Keratinocyte (primary cell): Measurements from ENCODE around the gene FHIT. TPM values are rescaled to one million over a fixed set of nuclear protein-coding genes. Genes with fewer than 3 reads are reported as not detected.
"Not testable (repeated sequence)": the region's sequence is repeated elsewhere in the genome, so short reads cannot be mapped to it uniquely, and the experiment has no call there.

Experiments used
- DNase-seq: peaks from one replicate; pipeline ENCODE4 v3.0.0-alpha.2; 2011; ENCODE audit warnings: low read depth, missing footprints, low spot score
- FAIRE-seq: peaks from 2 replicates; lab custom pipeline; 2011; peaks lifted over from hg19 to GRCh38; lab: Jason Lieb, UNC
- H2AFZ ChIP-seq: 2 replicates; pipeline ENCODE4 v1.6.0; 2012; ENCODE audit warnings: low read length, control low read depth, inconsistent platforms; ENCODE audit not compliant: control insufficient read depth
- H3K27ac ChIP-seq: 2 replicates; pipeline ENCODE4 v1.5.1; 2011; ENCODE audit warnings: low read length; ENCODE audit not compliant: control insufficient read depth, insufficient read depth
- H3K27me3 ChIP-seq: 3 replicates; pipeline ENCODE4 v1.6.0; 2011; ENCODE audit warnings: low read length; ENCODE audit not compliant: control insufficient read depth, insufficient read depth; ENCODE audit errors: extremely low read depth
- H3K36me3 ChIP-seq, 2 experiments: 2 replicates in 1 of 2; 3 replicates in 1 of 2; pipeline ENCODE4 v1.5.1; 2011; ENCODE audit warnings: low read length in 2 of 2, mild to moderate bottlenecking in 1 of 2; ENCODE audit not compliant: control insufficient read depth in 2 of 2, insufficient read depth in 2 of 2; ENCODE audit errors: extremely low read depth in 1 of 2
- H3K4me1 ChIP-seq: 3 replicates; pipeline ENCODE4 v1.5.1; 2011; ENCODE audit warnings: low read length; ENCODE audit not compliant: control insufficient read depth, insufficient read depth; ENCODE audit errors: extremely low read depth
- H3K4me2 ChIP-seq: 3 replicates; pipeline ENCODE4 v1.6.0; 2011; ENCODE audit warnings: low read depth, low read length; ENCODE audit not compliant: control insufficient read depth, insufficient read depth; ENCODE audit errors: extremely low read depth
- H3K4me3 ChIP-seq, 3 experiments: fragments of 200-600 bp in 1 of 3; sonication (generic) in 1 of 3; 2 replicates in 2 of 3; 3 replicates in 1 of 3; pipeline ENCODE4 v1.5.1; 2011 to 2016; ENCODE audit warnings: low read length in 3 of 3, mild to moderate bottlenecking in 3 of 3, control low read depth in 2 of 3, inconsistent platforms in 1 of 3, low read depth in 1 of 3, mixed read lengths in 1 of 3, mixed run types in 1 of 3, moderate library complexity in 1 of 3; ENCODE audit not compliant: control insufficient read depth in 2 of 3, insufficient read depth in 2 of 3; ENCODE audit errors: extremely low read depth in 1 of 3
- H3K79me2 ChIP-seq: 2 replicates; pipeline ENCODE4 v1.6.0; 2012; ENCODE audit warnings: low read length; ENCODE audit not compliant: control insufficient read depth, insufficient read depth
- H3K9ac ChIP-seq: 3 replicates; pipeline ENCODE4 v1.6.0; 2011; ENCODE audit warnings: low read length; ENCODE audit not compliant: control insufficient read depth, insufficient read depth; ENCODE audit errors: extremely low read depth
- H3K9me1 ChIP-seq: 3 replicates; pipeline ENCODE4 v1.6.0; 2011; ENCODE audit warnings: low read length; ENCODE audit not compliant: control insufficient read depth, insufficient read depth; ENCODE audit errors: extremely low read depth
- H3K9me3 ChIP-seq: 2 replicates; pipeline ENCODE4 v1.5.1; 2012; ENCODE audit warnings: low read depth, low read length; ENCODE audit not compliant: control insufficient read depth
- H4K20me1 ChIP-seq: 3 replicates; pipeline ENCODE4 v1.6.0; 2011; ENCODE audit warnings: low read length; ENCODE audit not compliant: control insufficient read depth, insufficient read depth; ENCODE audit errors: extremely low read depth
- CTCF ChIP-seq, 3 experiments: IDR thresholded peaks in 1 of 3; conservative IDR thresholded peaks in 1 of 3; optimal IDR thresholded peaks in 1 of 3; 2 replicates in 2 of 3; 3 replicates in 1 of 3; pipeline versions ENCODE3 to v1.5.1; 2011; ENCODE audit warnings: low read length in 3 of 3, mild to moderate bottlenecking in 3 of 3, moderate library complexity in 2 of 3, control low read depth in 1 of 3, inconsistent platforms in 1 of 3; ENCODE audit not compliant: insufficient read depth in 2 of 3; ENCODE audit errors: extremely low read depth in 1 of 3
- EZH2 ChIP-seq: IDR thresholded peaks from one replicate; pipeline ENCODE4 v1.6.1; 2012; ENCODE audit warnings: inconsistent platforms, mild to moderate bottlenecking, low read length, moderate library complexity
- dilution Hi-C: fragments of 300-500 bp; cut with MboI; formaldehyde crosslinking; loops from one replicate; pipeline ENCODE4 v1.7.0; 2020; ENCODE audit warnings: low sequenced_read_pairs; ENCODE audit not compliant: extremely low pct_ligation_motif_present
- polyA plus RNA-seq, 5 experiments: library from polyadenylated mRNA; depleted of rRNA in 3 of 5; stranded (reverse) in 3 of 5; stranded (forward) in 1 of 5; unstranded in 1 of 5; fragments of >200 nt; gene quantifications; 1 replicate in 1 of 5; 2 replicates in 3 of 5; 3 replicates in 1 of 5; pipeline versions ENCODE4 v1.2.1 to v1.2.3, GENCODE V29; 2011 to 2012; ENCODE audit warnings: missing spikeins in 2 of 5, low read depth in 1 of 5, low replicate concordance in 1 of 5

FHIT gene
- polyA plus RNA-seq, 1 donor (not counting 4 experiments of a cell fraction or from before 2014, with no cell fraction given) = 2.2 TPM

DNA sequence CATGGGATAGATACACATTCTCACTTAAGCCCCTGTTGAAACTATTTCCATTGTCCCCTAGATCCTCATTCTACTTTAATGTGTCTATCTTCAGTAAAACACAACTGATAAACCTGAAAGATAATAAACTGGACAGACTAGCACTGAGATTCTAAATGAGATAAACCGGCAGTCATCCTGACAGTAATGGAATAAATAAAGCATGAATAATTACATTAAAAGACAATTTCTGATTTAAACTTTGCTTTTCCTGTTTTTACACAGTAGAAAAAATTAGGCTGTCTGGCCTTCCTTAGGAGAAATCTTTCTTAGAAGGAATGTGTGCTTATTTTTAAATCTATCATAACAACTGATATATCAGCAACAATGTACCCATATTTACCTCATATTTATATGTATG lies 232.4 kb downstream of the FHIT start:
- Histone ChIP-seq H3K4me3 (no peak overlapping the region), H3K9ac (no peak overlapping the region), H3K27ac (no peak overlapping the region), H3K9me1 (no peaks in the 10 kb centered on the region), H3K27me3 (no peaks in the 10 kb centered on the region), H4K20me1 (no peaks in the 10 kb centered on the region), H3K79me2 (no peaks in the 10 kb centered on the region), H2AFZ (no peak overlapping the region), H3K4me2 (no peak overlapping the region), H3K36me3 (no peaks in the 10 kb centered on the region), H3K9me3 (no peaks in the 10 kb centered on the region), H3K4me1 (no peaks in the 10 kb centered on the region)
- DNase-seq = no peak
- TF ChIP-seq CTCF (optimal IDR thresholded peaks at IDR 0.05 in 1 of 3, IDR thresholded peaks at IDR 0.05 in 1 of 3, conservative IDR thresholded peaks at IDR 0.05 in 1 of 3; ENCODE audit: extremely low read depth in 1 of 3, insufficient read depth in 2 of 3, low read length in 3 of 3) = no peak
- TF ChIP-seq EZH2 = no peak
- dilution Hi-C loops = no loop called here
- no peak for FAIRE-seq

GRCh38 chr3:61017028-61017427 lies 234.2 kb downstream of the FHIT start:
- H3K4me1 ChIP-seq, H3K27ac ChIP-seq, H3K4me2 ChIP-seq, H3K27me3 ChIP-seq, H3K9me1 ChIP-seq, H2AFZ ChIP-seq, H3K4me3 ChIP-seq, FAIRE-seq, H3K9me3 ChIP-seq, H4K20me1 ChIP-seq, H3K36me3 ChIP-seq, dilution Hi-C loops, H3K79me2 ChIP-seq, H3K9ac ChIP-seq, DNase-seq: not testable (repeated sequence)

GRCh38 chr3:61015859-61016258 lies 235.4 kb downstream of the FHIT start:
- Histone ChIP-seq H3K36me3 (no peaks in the 10 kb centered on the region), H3K27me3 (no peaks in the 10 kb centered on the region), H3K4me1 (no peaks in the 10 kb centered on the region), H3K9ac (no peak overlapping the region), H3K27ac (no peak overlapping the region), H4K20me1 (no peaks in the 10 kb centered on the region), H2AFZ (no peak overlapping the region), H3K79me2 (no peaks in the 10 kb centered on the region), H3K4me2 (no peak overlapping the region), H3K9me3 (no peaks in the 10 kb centered on the region), H3K9me1 (no peaks in the 10 kb centered on the region), H3K4me3 (no peak overlapping the region)
- FAIRE-seq = no peak
- DNase-seq = no peak
- dilution Hi-C loops = no loop called here
- no peak for TF ChIP-seq EZH2
- TF ChIP-seq CTCF (optimal IDR thresholded peaks at IDR 0.05 in 1 of 3, IDR thresholded peaks at IDR 0.05 in 1 of 3, conservative IDR thresholded peaks at IDR 0.05 in 1 of 3; ENCODE audit: extremely low read depth in 1 of 3, insufficient read depth in 2 of 3, low read length in 3 of 3) = no peak
